Neutrophil (primary cell): ENCODE results near the gene PEG3.

Experiments
- H3K27ac ChIP-seq: fragments of 200-600 bp; sonication (generic); 2 replicates; pipeline ENCODE4 v1.5.1; 2016; ENCODE audit warnings: mild to moderate bottlenecking, moderate library complexity
- H3K27me3 ChIP-seq: fragments of 200-600 bp; sonication (generic); 2 replicates; pipeline ENCODE4 v1.6.0; 2016; ENCODE audit warnings: mild to moderate bottlenecking
- H3K36me3 ChIP-seq: fragments of 200-600 bp; sonication (generic); 2 replicates; pipeline ENCODE4 v1.5.1; 2017
- H3K4me1 ChIP-seq, 2 experiments: fragments of 200-600 bp in 1 of 2; sonication (generic) in 1 of 2; 1 replicate in 1 of 2; 2 replicates in 1 of 2; pipeline versions ENCODE4 v1.5.1 to v1.6.1; 2013 to 2016; ENCODE audit warnings: low read depth in 1 of 2, low read length in 1 of 2, mild to moderate bottlenecking in 1 of 2, moderate library complexity in 1 of 2; ENCODE audit not compliant: control insufficient read depth in 1 of 2, insufficient read depth in 1 of 2
- H3K4me3 ChIP-seq, 2 experiments: fragments of 200-600 bp in 1 of 2; sonication (generic) in 1 of 2; 1 replicate in 1 of 2; 2 replicates in 1 of 2; pipeline ENCODE4 v1.5.1; 2013 to 2016; ENCODE audit warnings: low read depth in 1 of 2, low read length in 1 of 2, mild to moderate bottlenecking in 1 of 2, moderate library complexity in 1 of 2
- H3K9me3 ChIP-seq: fragments of 200-600 bp; sonication (generic); 2 replicates; pipeline ENCODE4 v1.5.1; 2016
- CTCF ChIP-seq: fragments of 200-600 bp; sonication (generic); IDR thresholded peaks from 2 replicates; pipeline ENCODE4 v1.5.1; 2016; ENCODE audit warnings: antibody characterized with exemption

The PEG3 gene

GRCh38 chr19:56848166-56848565 lies 7.6 kb upstream of the PEG3 start:
- no peak for TF ChIP-seq CTCF
- H3K36me3 ChIP-seq = no peaks in the 10 kb centered on the region
- no peaks in the 10 kb centered on the region for H3K4me1 ChIP-seq
- no peak overlapping the region for H3K4me3 ChIP-seq
- no peaks in the 10 kb centered on the region for H3K27me3 ChIP-seq
- no peak overlapping the region for H3K27ac ChIP-seq
- H3K9me3 ChIP-seq = no peaks in the 10 kb centered on the region

- peaks cover 39% of the 10 kb centered on the region for H3K27me3 ChIP-seq
These were observed 1.9 kb upstream of the PEG3 start for GRCh38 chr19:56842412-56842811.

GRCh38 chr19:56841193-56841543 lies 642 bp upstream of the PEG3 start:
- Histone ChIP-seq H3K9me3 (peaks cover 37% of the 10 kb centered on the region), H3K4me1 (peaks cover 20 to 22% of the 10 kb centered on the region in 2 experiments), H3K27ac (no peak overlapping the region), H3K4me3 (no peak overlapping the region), H3K36me3 (no peaks in the 10 kb centered on the region), H3K27me3 (peaks cover 39% of the 10 kb centered on the region)
- no peak for TF ChIP-seq CTCF

More at GRCh38 chr19:56842412-56842811, 1.9 kb upstream of the PEG3 start:
- no peak overlapping the region for H3K4me3 ChIP-seq
- peaks cover 36% of the 10 kb centered on the region for H3K9me3 ChIP-seq
- H3K27ac ChIP-seq = no peak overlapping the region
- H3K4me1 ChIP-seq = peaks cover 16 to 22% of the 10 kb centered on the region in 2 experiments
- H3K36me3 ChIP-seq = no peaks in the 10 kb centered on the region
- no peak for TF ChIP-seq CTCF

- Histone ChIP-seq H3K27me3 (peaks cover 39% of the 10 kb centered on the region), H3K4me3 (peak overlapping the region; percentile 32 to 41), H3K36me3 (no peaks in the 10 kb centered on the region), H3K9me3 (peaks cover 37% of the 10 kb centered on the region), H3K27ac (no peak overlapping the region), H3K4me1 (peaks cover 20 to 22% of the 10 kb centered on the region in 2 experiments)
- no peak for TF ChIP-seq CTCF
These were observed 675 bp downstream of the PEG3 start for GRCh38 chr19:56839652-56840450.

- H3K9me3 ChIP-seq = peaks cover 37% of the 10 kb centered on the region
- no peak overlapping the region for H3K27ac ChIP-seq
- TF ChIP-seq CTCF = no peak
- peaks cover 39% of the 10 kb centered on the region for H3K27me3 ChIP-seq
- no peaks in the 10 kb centered on the region for H3K36me3 ChIP-seq
- peaks cover 20 to 22% of the 10 kb centered on the region in 2 experiments for H3K4me1 ChIP-seq
- peak overlapping the region; percentile 32 to 41 for H3K4me3 ChIP-seq
These were observed 1.4 kb downstream of the PEG3 start for GRCh38 chr19:56838909-56839651.
